ENCODE results near the gene TAL1. TPM values are rescaled to one million over a fixed set of nuclear protein-coding genes. Genes with fewer than 3 reads are reported as not detected.

The TAL1 gene
- polyA plus RNA-seq, 1 experiment = not detected

- CTCF ChIA-PET = interaction anchor here (1.8 to 2.3 kb wide), 2 partner anchors 20 to 22 kb away, joined by 4 to 5 read pairs; no protein-coding TSS in a partner anchor
- POLR2A ChIA-PET = interaction anchor here (0.5 kb wide), 1 partner anchor 29 kb away, joined by 3 read pairs; no protein-coding TSS in a partner anchor
Observed at GRCh38 chr1:47213230-47213963, 18.6 kb downstream of the TAL1 start.

GRCh38 chr1:47212636-47213229 is 19.3 kb downstream of the TAL1 start:
- TF ChIP-seq CTCF (IDR thresholded peaks at IDR 0.05; ENCODE audit: low read depth, low read length) = no peak
- Histone ChIP-seq H3K4me3 (ENCODE audit: low read depth, low read length) (no peak overlapping the region), H3K9me3 (ENCODE audit: control insufficient read depth, insufficient read depth, low read length) (no peaks in the 10 kb centered on the region), H3K27me3 (ENCODE audit: control insufficient read depth, insufficient read depth, low read length) (peaks cover 21% of the 10 kb centered on the region), H3K27ac (ENCODE audit: low read depth, low read length) (no peak overlapping the region)
- ChIA-PET CTCF (interaction anchor here (1.8 to 2.3 kb wide), 2 partner anchors 19 to 21 kb away, joined by 4 to 5 read pairs; no protein-coding TSS in a partner anchor), POLR2A (no interaction called here)
- no peak for DNase-seq (ENCODE audit: low read depth, low spot score)

More at GRCh38 chr1:47213230-47213963, 18.6 kb downstream of the TAL1 start:
- no peak for DNase-seq (ENCODE audit: low read depth, low spot score)
- H3K27me3 ChIP-seq (ENCODE audit: control insufficient read depth, insufficient read depth, low read length) = peaks cover 20% of the 10 kb centered on the region
- H3K27ac ChIP-seq (ENCODE audit: low read depth, low read length) = no peak overlapping the region
- no peak overlapping the region for H3K4me3 ChIP-seq (ENCODE audit: low read depth, low read length)
- no peaks in the 10 kb centered on the region for H3K9me3 ChIP-seq (ENCODE audit: control insufficient read depth, insufficient read depth, low read length)
- no peak for TF ChIP-seq CTCF (IDR thresholded peaks at IDR 0.05; ENCODE audit: low read depth, low read length)

- Histone ChIP-seq H3K27ac (ENCODE audit: low read depth, low read length) (no peak overlapping the region), H3K4me3 (ENCODE audit: low read depth, low read length) (no peak overlapping the region), H3K9me3 (ENCODE audit: control insufficient read depth, insufficient read depth, low read length) (no peaks in the 10 kb centered on the region), H3K27me3 (ENCODE audit: control insufficient read depth, insufficient read depth, low read length) (peaks cover 22% of the 10 kb centered on the region)
- DNase-seq (ENCODE audit: low read depth, low spot score) = no peak
- ChIA-PET POLR2A (no interaction called here), CTCF (interaction anchor here (0.9 to 2.3 kb wide), 3 partner anchors 19 to 20 kb away, joined by 3 to 5 read pairs (median 4); no protein-coding TSS in a partner anchor)
- TF ChIP-seq CTCF (IDR thresholded peaks at IDR 0.05; ENCODE audit: low read depth, low read length) = no peak
Observed at GRCh38 chr1:47211796-47212269, 20.2 kb downstream of the TAL1 start.

- DNase-seq (ENCODE audit: low read depth, low spot score) = no peak
- ChIA-PET CTCF (no interaction called here), POLR2A (no interaction called here)
- H3K27ac ChIP-seq (ENCODE audit: low read depth, low read length) = no peak overlapping the region
- H3K27me3 ChIP-seq (ENCODE audit: control insufficient read depth, insufficient read depth, low read length) = peaks cover 22% of the 10 kb centered on the region
- TF ChIP-seq CTCF (IDR thresholded peaks at IDR 0.05; ENCODE audit: low read depth, low read length) = no peak
- no peak overlapping the region for H3K4me3 ChIP-seq (ENCODE audit: low read depth, low read length)
- no peaks in the 10 kb centered on the region for H3K9me3 ChIP-seq (ENCODE audit: control insufficient read depth, insufficient read depth, low read length)
Observed at GRCh38 chr1:47210666-47211065, 21.4 kb downstream of the TAL1 start.
